ENCODE data around the gene GM2A.

The GM2A gene

DNA sequence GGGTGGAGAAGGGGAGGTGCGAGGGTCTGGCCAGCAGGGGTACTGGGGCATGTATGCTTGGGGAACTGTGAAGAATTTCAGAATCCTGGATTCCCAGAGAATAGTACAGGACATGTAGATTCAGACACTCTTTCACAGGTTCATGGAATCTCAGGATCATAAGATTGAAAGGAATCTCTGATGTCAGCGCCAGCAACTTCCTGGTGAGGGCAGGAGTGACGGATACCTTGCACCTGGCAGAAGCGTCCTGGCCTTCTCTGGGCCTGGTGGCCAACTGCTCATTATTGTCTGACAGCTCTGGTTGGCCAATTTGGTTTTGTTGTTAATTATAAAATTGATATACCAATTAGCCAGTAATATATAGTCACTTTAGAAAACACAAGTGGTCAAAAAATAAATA is 6.9 kb downstream of the GM2A start:
- Histone ChIP-seq H3K4ac (ENCODE audit: low read length) (no peak overlapping the region), H3K4me2 (ENCODE audit: insufficient read depth, low read length, poor library complexity, severe bottlenecking) (no peak overlapping the region), H3K27ac (replicated peaks; ENCODE audit: low read length) (no peak overlapping the region), H2BK12ac (ENCODE audit: low read length) (no peak overlapping the region), H4K8ac (ENCODE audit: low read depth, low read length) (no peak overlapping the region), H3K23ac (ENCODE audit: low read depth, low read length, poor library complexity) (no peak overlapping the region), H3K4me1 (ENCODE audit: control insufficient read depth in 2 of 2, insufficient read depth in 1 of 2, low read depth in 1 of 2, low read length in 2 of 2) (no peaks in the 10 kb centered on the region), H3K18ac (ENCODE audit: low read length) (no peak overlapping the region), H3K27me3 (ENCODE audit: control insufficient read depth in 3 of 3, insufficient read depth in 3 of 3, low read depth in 1 of 3, low read length in 3 of 3) (no peaks in the 10 kb centered on the region), H2BK5ac (ENCODE audit: low read length) (no peak overlapping the region), H2BK120ac (ENCODE audit: low read depth, low read length) (no peak overlapping the region), H3K9ac (ENCODE audit: low read depth, low read length, poor library complexity) (no peak overlapping the region), H4K91ac (ENCODE audit: low read depth, low read length, poor library complexity) (no peak overlapping the region), H3K14ac (ENCODE audit: low read length) (no peak overlapping the region), H2BK15ac (ENCODE audit: low read length) (no peak overlapping the region), H2AK5ac (ENCODE audit: low read depth, low read length) (no peak overlapping the region), H3K9me3 (replicated peaks in 1 of 2; ENCODE audit: control insufficient read depth in 2 of 2, insufficient read depth in 1 of 2, low read depth in 1 of 2, low read length in 2 of 2) (no peaks in the 10 kb centered on the region), H2AFZ (ENCODE audit: low read length) (no peak overlapping the region), H3K36me3 (replicated peaks in 1 of 2; ENCODE audit: control insufficient read depth in 2 of 2, insufficient read depth in 2 of 2, low read length in 2 of 2) (peaks cover 0 to 3% of the 10 kb centered on the region in 2 donors), H3K79me1 (ENCODE audit: low read depth, low read length) (peaks cover 2% of the 10 kb centered on the region), H3K4me3 (ENCODE audit: low read length in 2 of 2) (no peak overlapping the region)
- no peak for DNase-seq (ENCODE audit: low spot score)
- no CpG with 5 or more reads among the region's 4 CpGs for WGBS, 2 donors (ENCODE audit: extremely low coverage in 2 of 2, insufficient read length in 2 of 2, insufficient replicate concordance in 1 of 2)

DNA sequence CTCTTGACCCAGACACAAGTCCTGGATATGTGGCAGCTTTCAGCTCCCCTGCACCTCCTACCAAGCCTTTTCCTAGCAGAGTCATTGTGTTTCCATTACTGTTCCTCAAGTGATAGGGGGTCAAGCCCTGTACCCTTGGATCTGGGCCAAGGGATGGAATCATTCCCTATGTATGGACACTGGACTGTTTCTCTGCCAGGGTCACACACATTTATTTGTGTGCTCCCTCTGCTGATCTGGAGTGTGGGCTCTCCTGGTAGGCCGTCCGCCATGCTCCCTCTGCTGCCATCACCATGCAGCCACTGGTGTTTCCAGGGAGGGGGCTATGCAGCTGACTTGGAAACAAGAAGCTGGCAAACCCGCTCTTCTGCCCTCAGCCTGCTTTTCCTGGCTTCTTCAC is 9.5 kb downstream of the GM2A start:
- H3K18ac ChIP-seq (ENCODE audit: low read length): no peak overlapping the region
- H2AFZ ChIP-seq (ENCODE audit: low read length): no peak overlapping the region
- no peak overlapping the region for H3K27ac ChIP-seq (replicated peaks; ENCODE audit: low read length)
- H2BK15ac ChIP-seq (ENCODE audit: low read length): no peak overlapping the region
- H2BK12ac ChIP-seq (ENCODE audit: low read length): no peak overlapping the region
- H3K36me3 ChIP-seq (replicated peaks in 1 of 2; ENCODE audit: control insufficient read depth in 2 of 2, insufficient read depth in 2 of 2, low read length in 2 of 2): peaks cover 7 to 9% of the 10 kb centered on the region in 2 donors
- H4K91ac ChIP-seq (ENCODE audit: low read depth, low read length, poor library complexity): no peak overlapping the region
- H3K79me1 ChIP-seq (ENCODE audit: low read depth, low read length): no peaks in the 10 kb centered on the region
- H2BK5ac ChIP-seq (ENCODE audit: low read length): no peak overlapping the region
- no peaks in the 10 kb centered on the region for H3K27me3 ChIP-seq (ENCODE audit: control insufficient read depth in 3 of 3, insufficient read depth in 3 of 3, low read depth in 1 of 3, low read length in 3 of 3)
- H3K9ac ChIP-seq (ENCODE audit: low read depth, low read length, poor library complexity): no peak overlapping the region
- H3K4ac ChIP-seq (ENCODE audit: low read length): no peak overlapping the region
- no peak overlapping the region for H3K4me2 ChIP-seq (ENCODE audit: insufficient read depth, low read length, poor library complexity, severe bottlenecking)
- no peak overlapping the region for H2AK5ac ChIP-seq (ENCODE audit: low read depth, low read length)
- DNase-seq (ENCODE audit: low spot score): no peak
- no peak overlapping the region for H2BK120ac ChIP-seq (ENCODE audit: low read depth, low read length)
- no CpG with 5 or more reads among the region's 3 CpGs for WGBS, 2 donors (ENCODE audit: extremely low coverage in 2 of 2, insufficient read length in 2 of 2, insufficient replicate concordance in 1 of 2)
- H3K4me1 ChIP-seq (ENCODE audit: control insufficient read depth in 2 of 2, insufficient read depth in 1 of 2, low read depth in 1 of 2, low read length in 2 of 2): no peaks in the 10 kb centered on the region
- H3K14ac ChIP-seq (ENCODE audit: low read length): no peak overlapping the region
- H3K23ac ChIP-seq (ENCODE audit: low read depth, low read length, poor library complexity): no peak overlapping the region
- no peak overlapping the region for H4K8ac ChIP-seq (ENCODE audit: low read depth, low read length)
- no peaks in the 10 kb centered on the region for H3K9me3 ChIP-seq (replicated peaks in 1 of 2; ENCODE audit: control insufficient read depth in 2 of 2, insufficient read depth in 1 of 2, low read depth in 1 of 2, low read length in 2 of 2)
- H3K4me3 ChIP-seq (ENCODE audit: low read length in 2 of 2): no peak overlapping the region

DNA sequence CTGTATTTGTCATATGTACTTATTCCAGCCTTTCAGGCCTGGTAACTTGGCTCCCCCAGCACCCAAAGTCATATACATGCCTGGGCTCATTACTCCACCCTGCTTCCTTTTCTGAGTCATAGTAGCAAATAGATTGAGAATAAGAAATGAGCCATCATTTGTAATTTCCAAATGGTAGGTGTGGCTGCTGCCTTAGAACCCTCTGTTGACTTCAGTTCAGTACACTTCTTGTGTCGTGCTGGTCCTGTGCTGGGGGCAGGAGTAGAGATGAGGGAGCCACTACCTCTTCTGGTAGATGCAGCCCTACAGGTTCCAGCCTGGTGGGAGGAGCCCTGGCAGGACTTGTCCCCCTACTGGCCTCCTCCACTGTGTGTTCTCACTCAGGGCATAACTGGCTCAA is 11.1 kb downstream of the GM2A start:
- WGBS, 2 donors (ENCODE audit: extremely low coverage in 2 of 2, insufficient read length in 2 of 2, insufficient replicate concordance in 1 of 2): no CpG with 5 or more reads among the region's 1 CpG

DNA sequence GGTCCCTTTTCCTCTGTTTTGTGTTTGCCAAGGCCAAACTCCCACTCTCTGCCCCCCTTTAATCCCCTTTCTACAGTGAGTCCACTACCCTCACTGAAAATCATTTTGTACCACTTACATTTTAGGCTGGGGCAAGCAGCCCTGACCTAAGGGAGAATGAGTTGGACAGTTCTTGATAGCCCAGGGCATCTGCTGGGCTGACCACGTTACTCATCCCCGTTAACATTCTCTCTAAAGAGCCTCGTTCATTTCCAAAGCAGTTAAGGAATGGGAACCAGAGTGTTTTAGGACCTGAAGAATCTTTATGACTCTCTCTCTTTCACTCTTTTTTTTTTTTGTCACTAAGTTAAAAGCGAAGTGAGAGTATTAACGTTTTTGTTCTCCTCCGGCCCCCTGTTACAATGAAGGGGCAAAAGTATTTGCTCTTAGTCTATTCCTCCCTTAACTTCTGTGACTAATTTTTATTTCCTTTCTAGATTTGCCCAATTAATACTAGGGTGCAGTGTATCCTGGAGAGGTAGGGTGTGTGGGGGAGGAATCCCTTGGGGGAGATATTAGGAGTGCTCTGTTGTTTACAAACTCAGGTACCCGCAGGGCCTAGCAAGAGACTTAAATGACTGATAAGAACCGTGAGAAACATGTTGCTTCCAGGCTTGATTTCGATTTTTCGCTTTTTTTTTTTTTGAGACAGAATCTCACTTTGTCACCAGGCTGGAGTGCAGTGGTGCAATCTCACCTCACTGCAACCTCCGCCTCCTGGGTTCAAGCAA is 14.7 kb downstream of the GM2A start:
- Histone ChIP-seq H3K9ac (ENCODE audit: low read depth, low read length, poor library complexity) (no peak overlapping the region), H3K4me3 (ENCODE audit: low read length in 2 of 2) (no peak overlapping the region), H3K27ac (replicated peaks; ENCODE audit: low read length) (no peak overlapping the region), H3K27me3 (ENCODE audit: control insufficient read depth in 3 of 3, insufficient read depth in 3 of 3, low read depth in 1 of 3, low read length in 3 of 3) (no peaks in the 10 kb centered on the region), H3K4me1 (ENCODE audit: control insufficient read depth in 2 of 2, insufficient read depth in 1 of 2, low read depth in 1 of 2, low read length in 2 of 2) (no peaks in the 10 kb centered on the region), H3K36me3 (replicated peaks in 1 of 2; ENCODE audit: control insufficient read depth in 2 of 2, insufficient read depth in 2 of 2, low read length in 2 of 2) (peaks cover 6 to 10% of the 10 kb centered on the region in 2 donors), H2BK5ac (ENCODE audit: low read length) (no peak overlapping the region), H2AFZ (ENCODE audit: low read length) (no peak overlapping the region), H3K23ac (ENCODE audit: low read depth, low read length, poor library complexity) (no peak overlapping the region), H3K79me1 (ENCODE audit: low read depth, low read length) (no peaks in the 10 kb centered on the region), H2AK5ac (ENCODE audit: low read depth, low read length) (no peak overlapping the region), H4K8ac (ENCODE audit: low read depth, low read length) (no peak overlapping the region), H3K14ac (ENCODE audit: low read length) (no peak overlapping the region), H3K4me2 (ENCODE audit: insufficient read depth, low read length, poor library complexity, severe bottlenecking) (no peak overlapping the region), H2BK12ac (ENCODE audit: low read length) (no peak overlapping the region), H3K18ac (ENCODE audit: low read length) (no peak overlapping the region), H2BK120ac (ENCODE audit: low read depth, low read length) (no peak overlapping the region), H2BK15ac (ENCODE audit: low read length) (no peak overlapping the region), H4K91ac (ENCODE audit: low read depth, low read length, poor library complexity) (no peak overlapping the region), H3K4ac (ENCODE audit: low read length) (no peak overlapping the region), H3K9me3 (replicated peaks in 1 of 2; ENCODE audit: control insufficient read depth in 2 of 2, insufficient read depth in 1 of 2, low read depth in 1 of 2, low read length in 2 of 2) (no peaks in the 10 kb centered on the region)
- WGBS, 2 donors (ENCODE audit: extremely low coverage in 2 of 2, insufficient read length in 2 of 2, insufficient replicate concordance in 1 of 2): no CpG with 5 or more reads among the region's 11 CpGs
- no peak for DNase-seq (ENCODE audit: low spot score)

More for the DNA sequence above, 11.1 kb downstream of the GM2A start:
- no peak overlapping the region for H4K8ac ChIP-seq (ENCODE audit: low read depth, low read length)
- no peak overlapping the region for H2BK120ac ChIP-seq (ENCODE audit: low read depth, low read length)
- no peaks in the 10 kb centered on the region for H3K27me3 ChIP-seq (ENCODE audit: control insufficient read depth in 3 of 3, insufficient read depth in 3 of 3, low read depth in 1 of 3, low read length in 3 of 3)
- peaks cover 7 to 9% of the 10 kb centered on the region in 2 donors for H3K36me3 ChIP-seq (replicated peaks in 1 of 2; ENCODE audit: control insufficient read depth in 2 of 2, insufficient read depth in 2 of 2, low read length in 2 of 2)
- H3K4ac ChIP-seq (ENCODE audit: low read length): no peak overlapping the region
- H3K14ac ChIP-seq (ENCODE audit: low read length): no peak overlapping the region
- H3K4me2 ChIP-seq (ENCODE audit: insufficient read depth, low read length, poor library complexity, severe bottlenecking): no peak overlapping the region
- no peak overlapping the region for H2AFZ ChIP-seq (ENCODE audit: low read length)
- H3K9me3 ChIP-seq (replicated peaks in 1 of 2; ENCODE audit: control insufficient read depth in 2 of 2, insufficient read depth in 1 of 2, low read depth in 1 of 2, low read length in 2 of 2): no peaks in the 10 kb centered on the region
- no peak overlapping the region for H3K9ac ChIP-seq (ENCODE audit: low read depth, low read length, poor library complexity)
- no peak overlapping the region for H3K23ac ChIP-seq (ENCODE audit: low read depth, low read length, poor library complexity)
- H2BK12ac ChIP-seq (ENCODE audit: low read length): no peak overlapping the region
- no peak overlapping the region for H3K4me3 ChIP-seq (ENCODE audit: low read length in 2 of 2)
- H2BK5ac ChIP-seq (ENCODE audit: low read length): no peak overlapping the region
- no peak for DNase-seq (ENCODE audit: low spot score)
- H3K4me1 ChIP-seq (ENCODE audit: control insufficient read depth in 2 of 2, insufficient read depth in 1 of 2, low read depth in 1 of 2, low read length in 2 of 2): no peaks in the 10 kb centered on the region
- H2BK15ac ChIP-seq (ENCODE audit: low read length): no peak overlapping the region
- H3K18ac ChIP-seq (ENCODE audit: low read length): no peak overlapping the region
- no peak overlapping the region for H4K91ac ChIP-seq (ENCODE audit: low read depth, low read length, poor library complexity)
- H3K79me1 ChIP-seq (ENCODE audit: low read depth, low read length): no peaks in the 10 kb centered on the region
- H2AK5ac ChIP-seq (ENCODE audit: low read depth, low read length): no peak overlapping the region
- H3K27ac ChIP-seq (replicated peaks; ENCODE audit: low read length): no peak overlapping the region
